Brain microvascular endothelial cell (primary cell): ENCODE measurements around the gene OR11G2.
"Not testable (repeated sequence)": the region's sequence is repeated elsewhere in the genome, so short reads cannot be mapped to it uniquely, and the experiment has no call there.

Source experiments
- DNase-seq: peaks from one replicate; pipeline ENCODE4 v3.0.0-alpha.2; 2020
- H3K27ac ChIP-seq: fragments of 250-450 bp; sonication (Bioruptor Pico); 2 replicates; pipeline ENCODE4 v1.5.1; 2020; ENCODE audit warnings: mild to moderate bottlenecking, moderate library complexity
- H3K27me3 ChIP-seq: fragments of 250-450 bp; sonication (Bioruptor Pico); replicated peaks from 2 replicates; pipeline ENCODE4 v1.5.1; 2020; ENCODE audit warnings: mild to moderate bottlenecking
- H3K36me3 ChIP-seq: fragments of 250-450 bp; sonication (Bioruptor Pico); replicated peaks from 2 replicates; pipeline ENCODE4 v1.5.1; 2020; ENCODE audit warnings: mild to moderate bottlenecking
- H3K4me3 ChIP-seq: 2 replicates; pipeline ENCODE4 v1.5.1; 2011; ENCODE audit warnings: low read depth, mild to moderate bottlenecking, control low read depth, low read length, moderate library complexity
- in situ Hi-C: cut with HindIII; loops from 2 replicates; pipeline ENCODE4 v1.10.0; 2017; ENCODE audit warnings: low sequenced_read_pairs, low pct_ligation_motif_present
- TF ChIP-seq, protein P1 (sequence below): IDR thresholded peaks from 2 replicates; pipeline ENCODE4 v1.5.1; 2011; ENCODE audit warnings: low read depth, mild to moderate bottlenecking, moderate library complexity, low read length, control low read depth, inconsistent platforms; ENCODE audit errors: missing control alignments

OR11G2 gene

GRCh38 chr14:20190596-20190995, at the start of gene OR11G2:
OR11G2 (plus strand) TSS chr14:20190896; CDS start chr14:20197438, 6,542 bp downstream.
- Histone ChIP-seq H3K4me3 (no peak within 1 kb of the TSS), H3K27me3 (no peaks in the 10 kb centered on the region), H3K27ac (no peak within 1 kb of the TSS), H3K36me3 (no peaks in the 10 kb centered on the region)
- in situ Hi-C loops: no loop called here
- no peak for DNase-seq
- TF ChIP-seq, protein P1, sequence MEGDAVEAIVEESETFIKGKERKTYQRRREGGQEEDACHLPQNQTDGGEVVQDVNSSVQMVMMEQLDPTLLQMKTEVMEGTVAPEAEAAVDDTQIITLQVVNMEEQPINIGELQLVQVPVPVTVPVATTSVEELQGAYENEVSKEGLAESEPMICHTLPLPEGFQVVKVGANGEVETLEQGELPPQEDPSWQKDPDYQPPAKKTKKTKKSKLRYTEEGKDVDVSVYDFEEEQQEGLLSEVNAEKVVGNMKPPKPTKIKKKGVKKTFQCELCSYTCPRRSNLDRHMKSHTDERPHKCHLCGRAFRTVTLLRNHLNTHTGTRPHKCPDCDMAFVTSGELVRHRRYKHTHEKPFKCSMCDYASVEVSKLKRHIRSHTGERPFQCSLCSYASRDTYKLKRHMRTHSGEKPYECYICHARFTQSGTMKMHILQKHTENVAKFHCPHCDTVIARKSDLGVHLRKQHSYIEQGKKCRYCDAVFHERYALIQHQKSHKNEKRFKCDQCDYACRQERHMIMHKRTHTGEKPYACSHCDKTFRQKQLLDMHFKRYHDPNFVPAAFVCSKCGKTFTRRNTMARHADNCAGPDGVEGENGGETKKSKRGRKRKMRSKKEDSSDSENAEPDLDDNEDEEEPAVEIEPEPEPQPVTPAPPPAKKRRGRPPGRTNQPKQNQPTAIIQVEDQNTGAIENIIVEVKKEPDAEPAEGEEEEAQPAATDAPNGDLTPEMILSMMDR: no peak

GRCh38 chr14:20143911-20144310, 46.8 kb upstream of the OR11G2 start:
- TF ChIP-seq, protein P1: no peak
- no peak overlapping the region for H3K27ac ChIP-seq
- in situ Hi-C loops: no loop called here
- no peak for DNase-seq
- H3K36me3 ChIP-seq: no peaks in the 10 kb centered on the region
- H3K27me3 ChIP-seq: no peaks in the 10 kb centered on the region
- no peak overlapping the region for H3K4me3 ChIP-seq

- in situ Hi-C loops: no loop called here
These were observed 45.9 kb upstream of the OR11G2 start for GRCh38 chr14:20144820-20145219.

DNA sequence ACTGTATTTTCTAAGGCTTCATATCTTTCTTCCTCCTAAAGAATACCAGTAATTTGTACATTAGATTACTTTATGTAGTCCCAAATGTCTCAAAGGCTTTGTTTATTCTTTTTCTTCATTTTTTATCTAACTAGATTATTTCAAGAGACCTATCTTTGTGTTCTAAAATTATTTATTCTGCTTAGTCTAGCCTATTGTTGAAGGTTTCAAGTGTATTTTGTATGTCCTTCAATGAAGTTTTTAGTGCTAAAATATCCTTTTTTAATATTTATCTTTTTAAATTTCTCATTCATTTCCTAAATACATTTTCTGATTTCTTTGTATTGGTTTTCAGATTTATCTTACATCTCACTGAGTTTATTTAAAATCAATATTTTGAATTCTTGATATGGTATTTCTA, 26.2 kb upstream of the OR11G2 start:
- Histone ChIP-seq H3K4me3 (no peak overlapping the region), H3K36me3 (no peaks in the 10 kb centered on the region), H3K27ac (no peak overlapping the region), H3K27me3 (no peaks in the 10 kb centered on the region)
- DNase-seq: no peak
- in situ Hi-C loops: no loop called here
- TF ChIP-seq, protein P1: no peak

More at GRCh38 chr14:20144820-20145219, 45.9 kb upstream of the OR11G2 start:
- no peak overlapping the region for H3K27ac ChIP-seq
- DNase-seq: no peak
- H3K36me3 ChIP-seq: no peaks in the 10 kb centered on the region
- no peaks in the 10 kb centered on the region for H3K27me3 ChIP-seq
- TF ChIP-seq, protein P1: no peak
- H3K4me3 ChIP-seq: no peak overlapping the region

DNA sequence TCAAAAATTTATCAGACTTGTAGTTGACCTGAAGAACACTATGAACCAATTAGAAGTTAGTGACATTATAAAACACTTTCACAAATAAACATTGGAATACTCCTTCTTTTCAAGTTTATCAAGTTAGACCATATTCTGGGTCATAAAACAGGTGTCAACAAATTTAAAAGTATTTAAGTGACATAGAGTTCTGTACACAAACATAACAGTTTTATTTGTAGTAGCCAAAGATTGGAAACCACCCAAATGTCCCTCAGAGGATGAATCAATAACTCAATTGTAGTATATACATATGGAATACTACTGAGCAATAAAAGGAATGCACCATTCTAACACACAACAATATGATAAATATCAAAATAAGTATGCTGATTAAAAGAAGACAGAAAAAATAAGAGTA, 23.6 kb upstream of the OR11G2 start:
- in situ Hi-C loops: no loop called here
- TF ChIP-seq, protein P1: no peak
- DNase-seq: no peak
- no peaks in the 10 kb centered on the region for H3K36me3 ChIP-seq
- H3K27ac ChIP-seq: no peak overlapping the region
- no peaks in the 10 kb centered on the region for H3K27me3 ChIP-seq
- H3K4me3 ChIP-seq: no peak overlapping the region

GRCh38 chr14:20169852-20170251, 20.8 kb upstream of the OR11G2 start:
- peak; percentile 3 for DNase-seq
- H3K27ac ChIP-seq, H3K27me3 ChIP-seq, H3K36me3 ChIP-seq, H3K4me3 ChIP-seq, in situ Hi-C loops: not testable (repeated sequence)

DNA sequence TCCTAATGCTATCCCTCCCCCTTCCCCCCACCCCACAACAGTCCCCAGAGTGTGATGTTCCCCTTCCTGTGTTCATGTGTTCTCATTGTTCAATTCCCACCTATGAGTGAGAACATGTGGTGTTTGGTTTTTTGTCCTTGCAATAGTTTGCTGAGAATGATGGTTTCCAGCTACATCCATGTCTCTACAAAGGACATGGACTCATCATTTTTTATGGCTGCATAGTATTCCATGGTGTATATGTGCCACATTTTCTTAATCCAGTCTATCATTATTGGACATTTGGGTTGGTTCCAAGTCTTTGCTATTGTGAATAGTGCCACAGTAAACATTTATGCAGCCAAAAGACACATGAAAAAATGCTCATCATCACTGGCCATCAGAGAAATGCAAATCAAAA, 16.5 kb upstream of the OR11G2 start:
- H3K27me3 ChIP-seq, DNase-seq, H3K4me3 ChIP-seq, H3K36me3 ChIP-seq, H3K27ac ChIP-seq, in situ Hi-C loops: not testable (repeated sequence)
